GM19238 (cell line): ENCODE data around the gene CPNE5.
"Not testable (repeated sequence)": the region's sequence is repeated elsewhere in the genome, so short reads cannot be mapped to it uniquely, and the experiment has no call there.

Source experiments
- DNase-seq: peaks from one replicate; pipeline ENCODE4 v3.0.0; 2011; ENCODE audit warnings: low spot score; ENCODE audit not compliant: insufficient read length

CPNE5 gene

GRCh38 chr6:36728289-36729160, 110.7 kb downstream of the CPNE5 start:
- DNase-seq, result no peak

GRCh38 chr6:36727505-36728021, 111.7 kb downstream of the CPNE5 start:
- DNase-seq, result no peak

GRCh38 chr6:36725581-36725980, 113.7 kb downstream of the CPNE5 start:
- no peak for DNase-seq

GRCh38 chr6:36724514-36725390, 114.5 kb downstream of the CPNE5 start:
- no peak for DNase-seq

- not testable (repeated sequence) for DNase-seq
Measured at GRCh38 chr6:36723992-36724391, 115.3 kb downstream of the CPNE5 start.

GRCh38 chr6:36722879-36723278, 116.4 kb downstream of the CPNE5 start:
- no peak for DNase-seq

GRCh38 chr6:36722365-36722764, 116.9 kb downstream of the CPNE5 start:
- DNase-seq, result no peak

GRCh38 chr6:36721369-36722140, 117.7 kb downstream of the CPNE5 start:
- no peak for DNase-seq

GRCh38 chr6:36720251-36721141, 118.7 kb downstream of the CPNE5 start:
- no peak for DNase-seq

- no peak for DNase-seq
Measured at GRCh38 chr6:36719126-36719525, 120.1 kb downstream of the CPNE5 start.

- DNase-seq, result no peak
Measured at GRCh38 chr6:36718560-36718959, 120.7 kb downstream of the CPNE5 start.

- no peak for DNase-seq
Measured at GRCh38 chr6:36717871-36718540, 121.2 kb downstream of the CPNE5 start.

GRCh38 chr6:36717231-36717825, 121.9 kb downstream of the CPNE5 start:
- DNase-seq, result no peak

GRCh38 chr6:36716476-36717093, 122.7 kb downstream of the CPNE5 start:
- no peak for DNase-seq

GRCh38 chr6:36715469-36715868, 123.8 kb downstream of the CPNE5 start:
- DNase-seq, result no peak

GRCh38 chr6:36714511-36714910, 124.7 kb downstream of the CPNE5 start:
- no peak for DNase-seq

GRCh38 chr6:36713846-36714245, 125.4 kb downstream of the CPNE5 start:
- DNase-seq, result no peak

- no peak for DNase-seq
Measured at GRCh38 chr6:36712816-36713215, 126.4 kb downstream of the CPNE5 start.

GRCh38 chr6:36706339-36706738, 132.9 kb downstream of the CPNE5 start:
- DNase-seq, result no peak
